Neural cell (in vitro differentiated cells): ENCODE results near the gene PDE4D.

ENCODE experiments used
- EZH2 ChIP-seq: fragments of 200-600, 300-800 bp; shearing (Covaris generic), sonication (generic); IDR thresholded peaks from 2 replicates; pipeline ENCODE4 v1.6.1; 2014; ENCODE audit warnings: antibody characterized with exemption, low read length, borderline replicate concordance, mild to moderate bottlenecking; ENCODE audit not compliant: insufficient read depth, poor library complexity, severe bottlenecking
- POLR2AphosphoS5 ChIP-seq: IDR thresholded peaks from 2 replicates; pipeline ENCODE4 v1.6.1; 2012
- SMC3 ChIP-seq: fragments of 450-650 bp; conservative IDR thresholded peaks from 2 replicates; pipeline ENCODE4 v1.6.1; 2014; ENCODE audit warnings: antibody characterized with exemption, mild to moderate bottlenecking, moderate library complexity; ENCODE audit not compliant: poor library complexity
- TAF1 ChIP-seq: IDR thresholded peaks from 2 replicates; pipeline ENCODE4 v1.6.1; 2012; ENCODE audit warnings: low read depth
- TF ChIP-seq, protein P1 (sequence below): fragments of 450-650 bp; IDR thresholded peaks from 2 replicates; pipeline ENCODE4 v1.5.1; 2014; ENCODE audit warnings: antibody characterized with exemption, mild to moderate bottlenecking, moderate library complexity; ENCODE audit not compliant: poor library complexity, severe bottlenecking
- TF ChIP-seq, protein P2 (sequence below): IDR thresholded peaks from 2 replicates; pipeline ENCODE4 v1.6.1; 2012; ENCODE audit warnings: borderline replicate concordance

GRCh38 chr5:59835800-59836199 is 57.7 kb downstream of the PDE4D start:
- TF ChIP-seq, protein P1, sequence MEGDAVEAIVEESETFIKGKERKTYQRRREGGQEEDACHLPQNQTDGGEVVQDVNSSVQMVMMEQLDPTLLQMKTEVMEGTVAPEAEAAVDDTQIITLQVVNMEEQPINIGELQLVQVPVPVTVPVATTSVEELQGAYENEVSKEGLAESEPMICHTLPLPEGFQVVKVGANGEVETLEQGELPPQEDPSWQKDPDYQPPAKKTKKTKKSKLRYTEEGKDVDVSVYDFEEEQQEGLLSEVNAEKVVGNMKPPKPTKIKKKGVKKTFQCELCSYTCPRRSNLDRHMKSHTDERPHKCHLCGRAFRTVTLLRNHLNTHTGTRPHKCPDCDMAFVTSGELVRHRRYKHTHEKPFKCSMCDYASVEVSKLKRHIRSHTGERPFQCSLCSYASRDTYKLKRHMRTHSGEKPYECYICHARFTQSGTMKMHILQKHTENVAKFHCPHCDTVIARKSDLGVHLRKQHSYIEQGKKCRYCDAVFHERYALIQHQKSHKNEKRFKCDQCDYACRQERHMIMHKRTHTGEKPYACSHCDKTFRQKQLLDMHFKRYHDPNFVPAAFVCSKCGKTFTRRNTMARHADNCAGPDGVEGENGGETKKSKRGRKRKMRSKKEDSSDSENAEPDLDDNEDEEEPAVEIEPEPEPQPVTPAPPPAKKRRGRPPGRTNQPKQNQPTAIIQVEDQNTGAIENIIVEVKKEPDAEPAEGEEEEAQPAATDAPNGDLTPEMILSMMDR, result no peak
- no peak for TF ChIP-seq TAF1
- no peak for TF ChIP-seq POLR2AphosphoS5
- no peak for TF ChIP-seq EZH2
- TF ChIP-seq SMC3, result no peak
- TF ChIP-seq, protein P2, sequence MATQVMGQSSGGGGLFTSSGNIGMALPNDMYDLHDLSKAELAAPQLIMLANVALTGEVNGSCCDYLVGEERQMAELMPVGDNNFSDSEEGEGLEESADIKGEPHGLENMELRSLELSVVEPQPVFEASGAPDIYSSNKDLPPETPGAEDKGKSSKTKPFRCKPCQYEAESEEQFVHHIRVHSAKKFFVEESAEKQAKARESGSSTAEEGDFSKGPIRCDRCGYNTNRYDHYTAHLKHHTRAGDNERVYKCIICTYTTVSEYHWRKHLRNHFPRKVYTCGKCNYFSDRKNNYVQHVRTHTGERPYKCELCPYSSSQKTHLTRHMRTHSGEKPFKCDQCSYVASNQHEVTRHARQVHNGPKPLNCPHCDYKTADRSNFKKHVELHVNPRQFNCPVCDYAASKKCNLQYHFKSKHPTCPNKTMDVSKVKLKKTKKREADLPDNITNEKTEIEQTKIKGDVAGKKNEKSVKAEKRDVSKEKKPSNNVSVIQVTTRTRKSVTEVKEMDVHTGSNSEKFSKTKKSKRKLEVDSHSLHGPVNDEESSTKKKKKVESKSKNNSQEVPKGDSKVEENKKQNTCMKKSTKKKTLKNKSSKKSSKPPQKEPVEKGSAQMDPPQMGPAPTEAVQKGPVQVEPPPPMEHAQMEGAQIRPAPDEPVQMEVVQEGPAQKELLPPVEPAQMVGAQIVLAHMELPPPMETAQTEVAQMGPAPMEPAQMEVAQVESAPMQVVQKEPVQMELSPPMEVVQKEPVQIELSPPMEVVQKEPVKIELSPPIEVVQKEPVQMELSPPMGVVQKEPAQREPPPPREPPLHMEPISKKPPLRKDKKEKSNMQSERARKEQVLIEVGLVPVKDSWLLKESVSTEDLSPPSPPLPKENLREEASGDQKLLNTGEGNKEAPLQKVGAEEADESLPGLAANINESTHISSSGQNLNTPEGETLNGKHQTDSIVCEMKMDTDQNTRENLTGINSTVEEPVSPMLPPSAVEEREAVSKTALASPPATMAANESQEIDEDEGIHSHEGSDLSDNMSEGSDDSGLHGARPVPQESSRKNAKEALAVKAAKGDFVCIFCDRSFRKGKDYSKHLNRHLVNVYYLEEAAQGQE, result no peak
